Nephron progenitor cell (in vitro differentiated cells): ENCODE results near the gene CDC123.

Source experiments
- DNase-seq: peaks from one replicate; pipeline ENCODE4 v3.0.0; 2021
- H3K27ac Mint-ChIP-seq: 2 replicates; pipeline ENCODE4 v1.8.0; 2021; ENCODE audit warnings: mild to moderate bottlenecking, moderate library complexity, mixed read lengths
- H3K27me3 Mint-ChIP-seq: 2 replicates; pipeline ENCODE4 v1.8.0; 2021; ENCODE audit warnings: mild to moderate bottlenecking, low read depth, mixed read lengths; ENCODE audit not compliant: poor library complexity
- H3K36me3 Mint-ChIP-seq: 2 replicates; pipeline ENCODE4 v1.8.0; 2021; ENCODE audit warnings: low read depth, mixed read lengths
- H3K4me1 Mint-ChIP-seq: 2 replicates; pipeline ENCODE4 v1.8.0; 2021; ENCODE audit warnings: mixed read lengths
- H3K4me3 Mint-ChIP-seq: 2 replicates; pipeline ENCODE4 v1.8.0; 2021; ENCODE audit warnings: mild to moderate bottlenecking, moderate library complexity, mixed read lengths
- H3K9me3 Mint-ChIP-seq: 2 replicates; pipeline ENCODE4 v1.8.0; 2021; ENCODE audit warnings: mild to moderate bottlenecking, moderate library complexity, mixed read lengths
- TF ChIP-seq, protein P1 (sequence below): fragments of 200-600 bp; sonication (generic); IDR thresholded peaks from 2 replicates; pipeline ENCODE4 v1.5.0; 2021; ENCODE audit warnings: antibody characterized with exemption

Gene CDC123

DNA sequence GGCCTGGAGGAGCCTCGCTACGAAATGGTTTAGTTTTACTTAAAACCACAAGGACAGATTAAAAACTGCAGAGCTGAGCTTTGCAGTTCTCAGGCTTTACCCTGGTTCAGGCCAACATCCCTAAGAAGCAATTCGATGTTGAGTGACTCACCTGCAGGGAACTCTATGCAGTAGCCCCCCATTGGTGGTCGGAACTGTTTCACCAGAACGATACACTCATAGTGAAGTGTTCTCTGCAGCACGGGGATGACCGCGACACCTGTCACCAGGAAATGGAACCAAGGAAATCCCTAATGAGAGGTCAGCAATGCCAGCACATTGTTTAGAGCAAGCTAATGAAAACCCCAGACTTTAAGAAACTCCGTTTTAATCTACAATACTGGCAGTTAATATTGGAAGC lies 18.3 kb upstream of the CDC123 start:
- H3K4me1 Mint-ChIP-seq, result no peaks in the 10 kb centered on the region
- H3K4me3 Mint-ChIP-seq, result no peak overlapping the region
- no peak for DNase-seq
- H3K27ac Mint-ChIP-seq, result no peak overlapping the region
- H3K9me3 Mint-ChIP-seq, result no peaks in the 10 kb centered on the region
- no peaks in the 10 kb centered on the region for H3K27me3 Mint-ChIP-seq
- H3K36me3 Mint-ChIP-seq, result peaks cover 45% of the 10 kb centered on the region
- TF ChIP-seq, protein P1, sequence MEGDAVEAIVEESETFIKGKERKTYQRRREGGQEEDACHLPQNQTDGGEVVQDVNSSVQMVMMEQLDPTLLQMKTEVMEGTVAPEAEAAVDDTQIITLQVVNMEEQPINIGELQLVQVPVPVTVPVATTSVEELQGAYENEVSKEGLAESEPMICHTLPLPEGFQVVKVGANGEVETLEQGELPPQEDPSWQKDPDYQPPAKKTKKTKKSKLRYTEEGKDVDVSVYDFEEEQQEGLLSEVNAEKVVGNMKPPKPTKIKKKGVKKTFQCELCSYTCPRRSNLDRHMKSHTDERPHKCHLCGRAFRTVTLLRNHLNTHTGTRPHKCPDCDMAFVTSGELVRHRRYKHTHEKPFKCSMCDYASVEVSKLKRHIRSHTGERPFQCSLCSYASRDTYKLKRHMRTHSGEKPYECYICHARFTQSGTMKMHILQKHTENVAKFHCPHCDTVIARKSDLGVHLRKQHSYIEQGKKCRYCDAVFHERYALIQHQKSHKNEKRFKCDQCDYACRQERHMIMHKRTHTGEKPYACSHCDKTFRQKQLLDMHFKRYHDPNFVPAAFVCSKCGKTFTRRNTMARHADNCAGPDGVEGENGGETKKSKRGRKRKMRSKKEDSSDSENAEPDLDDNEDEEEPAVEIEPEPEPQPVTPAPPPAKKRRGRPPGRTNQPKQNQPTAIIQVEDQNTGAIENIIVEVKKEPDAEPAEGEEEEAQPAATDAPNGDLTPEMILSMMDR, result no peak

DNA sequence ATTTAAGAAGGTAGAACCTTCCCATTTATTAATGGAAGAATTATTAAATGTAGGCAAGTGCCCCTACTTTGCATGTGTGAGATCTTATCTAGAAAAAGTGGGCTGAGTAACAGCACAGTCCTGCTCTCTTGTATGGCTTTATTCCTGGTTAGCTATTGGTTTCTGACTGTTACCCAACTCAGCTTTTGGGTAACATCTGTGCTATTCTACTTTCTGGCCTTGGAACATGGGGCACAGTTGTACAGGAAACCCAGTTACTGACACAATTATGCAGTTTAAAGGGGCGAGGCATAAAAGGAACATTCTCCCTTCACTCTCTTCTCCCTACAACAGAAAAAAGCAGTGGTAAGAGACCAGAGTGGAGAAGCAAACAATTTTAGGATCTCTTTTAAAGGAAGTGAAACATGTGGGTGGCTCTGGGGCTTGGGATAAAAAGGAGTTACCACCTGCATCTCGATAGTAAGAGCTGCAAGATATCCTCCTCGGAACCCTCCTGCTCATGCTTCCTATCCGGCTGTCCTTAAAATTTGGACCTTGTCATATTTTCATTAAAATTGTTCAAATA lies 16.3 kb upstream of the CDC123 start:
- no peaks in the 10 kb centered on the region for H3K27me3 Mint-ChIP-seq
- H3K4me1 Mint-ChIP-seq, result no peaks in the 10 kb centered on the region
- no peaks in the 10 kb centered on the region for H3K9me3 Mint-ChIP-seq
- no peak for DNase-seq
- H3K27ac Mint-ChIP-seq, result no peak overlapping the region
- peaks cover 36% of the 10 kb centered on the region for H3K36me3 Mint-ChIP-seq
- TF ChIP-seq, protein P1, result no peak
- no peak overlapping the region for H3K4me3 Mint-ChIP-seq

DNA sequence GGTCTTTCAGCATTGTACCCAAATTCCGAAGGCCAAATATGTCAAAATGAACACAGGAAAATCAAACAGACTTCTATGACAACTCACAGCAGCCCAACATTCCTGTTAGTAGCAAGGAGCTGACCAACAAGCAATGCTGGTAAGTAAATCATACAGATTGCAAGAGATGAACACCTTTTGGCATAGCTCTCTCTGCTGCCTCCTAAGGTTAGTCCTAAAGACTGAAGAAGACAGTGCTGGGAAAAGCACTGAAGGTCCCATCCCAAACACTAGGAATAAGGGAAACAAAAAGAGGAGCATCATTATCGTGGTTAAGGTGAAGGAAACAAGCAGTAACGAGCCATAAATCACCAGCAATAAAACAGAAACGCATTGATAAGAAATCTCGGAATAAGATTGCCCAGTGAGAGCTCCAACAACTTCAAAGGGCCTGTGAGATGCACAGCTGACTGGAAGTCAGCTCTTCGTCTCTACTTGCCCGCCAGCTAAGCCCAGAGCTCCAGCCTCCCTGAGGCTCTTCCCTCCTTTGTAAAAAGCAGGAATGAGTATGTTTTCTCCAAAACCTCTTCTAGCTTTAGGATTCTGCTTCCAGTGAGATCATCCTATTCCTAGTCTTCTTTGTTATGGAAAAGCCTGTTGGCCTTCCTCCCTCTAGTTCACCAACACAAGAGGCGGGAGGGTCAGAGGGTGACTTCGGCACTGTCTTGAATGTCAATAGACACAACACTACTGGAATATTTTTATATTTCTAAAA lies 15.6 kb upstream of the CDC123 start:
- Mint-ChIP-seq H3K4me3 (no peak overlapping the region), H3K27ac (peak overlapping the region; percentile 71), H3K36me3 (peaks cover 41% of the 10 kb centered on the region), H3K4me1 (no peaks in the 10 kb centered on the region), H3K27me3 (no peaks in the 10 kb centered on the region), H3K9me3 (no peaks in the 10 kb centered on the region)
- DNase-seq, result no peak
- TF ChIP-seq, protein P1, result no peak

DNA sequence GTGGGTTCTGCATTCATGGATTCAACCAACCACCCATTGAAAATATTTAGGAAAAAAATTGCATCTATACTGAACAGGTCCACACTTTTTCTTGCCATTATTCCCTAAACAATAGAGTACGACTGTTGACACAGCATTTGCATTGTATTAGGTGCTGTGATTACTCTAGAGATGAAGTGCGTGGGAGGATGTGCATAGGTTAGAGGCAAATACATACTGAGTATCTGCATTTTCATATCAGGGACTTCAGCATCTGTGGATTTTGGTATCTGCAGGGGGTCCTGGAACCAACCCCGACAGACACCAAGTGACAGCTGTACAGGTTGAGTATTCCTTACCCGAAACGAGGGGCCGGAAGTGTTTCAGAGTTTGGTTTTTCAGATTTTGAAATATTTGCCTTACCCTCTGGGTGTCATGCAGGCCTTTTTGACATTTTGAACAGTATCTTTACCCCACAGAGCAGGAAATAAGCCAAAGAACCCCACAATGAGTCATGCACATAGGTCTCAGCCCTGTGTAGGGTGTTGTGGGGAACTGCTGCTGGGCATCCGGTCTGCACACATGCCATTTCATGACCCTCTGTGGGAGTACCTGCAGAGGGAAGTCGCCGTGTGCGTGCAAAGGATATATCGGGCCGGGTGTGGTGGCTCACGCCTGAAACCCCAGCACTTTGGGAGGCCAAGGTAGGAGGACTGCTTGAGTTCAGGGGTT lies 14.8 kb upstream of the CDC123 start:
- Mint-ChIP-seq H3K9me3 (no peaks in the 10 kb centered on the region), H3K27me3 (no peaks in the 10 kb centered on the region), H3K27ac (peak overlapping the region; percentile 71), H3K4me1 (no peaks in the 10 kb centered on the region), H3K4me3 (no peak overlapping the region), H3K36me3 (peaks cover 48% of the 10 kb centered on the region)
- DNase-seq, result no peak
- TF ChIP-seq, protein P1, result no peak

DNA sequence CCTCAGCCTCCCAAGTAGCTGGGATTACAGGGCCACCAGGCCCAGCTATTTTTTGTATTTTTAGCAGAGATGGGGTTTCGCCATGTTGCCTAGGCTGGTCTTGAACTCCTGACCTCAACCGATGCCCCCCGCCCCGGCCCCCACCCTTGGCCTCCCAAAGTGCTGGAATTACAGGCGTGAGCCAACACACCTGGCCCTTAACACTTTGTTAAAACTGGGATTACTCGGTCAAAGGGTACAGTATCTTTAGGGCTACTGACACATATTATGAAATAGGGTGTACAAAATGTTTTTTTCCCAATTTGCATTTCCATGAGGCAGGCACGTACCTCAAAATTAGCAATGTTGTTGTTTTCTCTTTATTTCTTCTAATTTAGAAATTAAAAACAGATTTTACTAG lies 11.8 kb upstream of the CDC123 start:
- no peaks in the 10 kb centered on the region for H3K9me3 Mint-ChIP-seq
- H3K27ac Mint-ChIP-seq, result no peak overlapping the region
- DNase-seq, result no peak
- no peaks in the 10 kb centered on the region for H3K27me3 Mint-ChIP-seq
- no peak overlapping the region for H3K4me3 Mint-ChIP-seq
- TF ChIP-seq, protein P1, result no peak
- peaks cover 45% of the 10 kb centered on the region for H3K36me3 Mint-ChIP-seq
- H3K4me1 Mint-ChIP-seq, result peaks cover 5% of the 10 kb centered on the region
